ENCODE results near the gene BTLA.

DNA sequence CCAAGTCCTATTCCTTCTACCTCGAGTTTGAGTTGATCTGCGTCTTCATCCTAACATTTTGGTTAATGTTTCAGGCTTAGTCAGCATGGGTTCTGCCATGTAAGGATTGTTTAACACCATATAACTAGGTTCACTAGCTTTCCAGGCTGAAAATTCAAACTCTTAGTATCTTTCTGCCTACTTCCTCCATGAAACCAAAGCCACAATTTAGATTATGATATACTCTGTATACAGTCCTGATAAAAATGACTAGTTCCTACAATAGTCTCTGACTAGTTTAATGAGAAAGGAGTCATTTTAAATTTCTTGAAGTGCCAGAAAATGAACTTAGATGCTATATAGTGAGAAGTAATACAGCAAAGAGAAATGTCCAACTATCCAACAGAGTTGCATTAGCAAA is 6.6 kb upstream of the BTLA start:
- TF ChIP-seq, protein P1, sequence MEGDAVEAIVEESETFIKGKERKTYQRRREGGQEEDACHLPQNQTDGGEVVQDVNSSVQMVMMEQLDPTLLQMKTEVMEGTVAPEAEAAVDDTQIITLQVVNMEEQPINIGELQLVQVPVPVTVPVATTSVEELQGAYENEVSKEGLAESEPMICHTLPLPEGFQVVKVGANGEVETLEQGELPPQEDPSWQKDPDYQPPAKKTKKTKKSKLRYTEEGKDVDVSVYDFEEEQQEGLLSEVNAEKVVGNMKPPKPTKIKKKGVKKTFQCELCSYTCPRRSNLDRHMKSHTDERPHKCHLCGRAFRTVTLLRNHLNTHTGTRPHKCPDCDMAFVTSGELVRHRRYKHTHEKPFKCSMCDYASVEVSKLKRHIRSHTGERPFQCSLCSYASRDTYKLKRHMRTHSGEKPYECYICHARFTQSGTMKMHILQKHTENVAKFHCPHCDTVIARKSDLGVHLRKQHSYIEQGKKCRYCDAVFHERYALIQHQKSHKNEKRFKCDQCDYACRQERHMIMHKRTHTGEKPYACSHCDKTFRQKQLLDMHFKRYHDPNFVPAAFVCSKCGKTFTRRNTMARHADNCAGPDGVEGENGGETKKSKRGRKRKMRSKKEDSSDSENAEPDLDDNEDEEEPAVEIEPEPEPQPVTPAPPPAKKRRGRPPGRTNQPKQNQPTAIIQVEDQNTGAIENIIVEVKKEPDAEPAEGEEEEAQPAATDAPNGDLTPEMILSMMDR (CRISPR knock-in tag; IDR thresholded peaks at IDR 0.05) = no peak
- no peak for TF ChIP-seq ZKSCAN1 (IDR thresholded peaks at IDR 0.05; ENCODE audit: low read length)
- TF ChIP-seq NCOR1 (IDR thresholded peaks at IDR 0.05; ENCODE audit: borderline replicate concordance, low read length) = no peak
- no peak for TF ChIP-seq ELF4 (CRISPR knock-in tag; IDR thresholded peaks at IDR 0.05; ENCODE audit: borderline replicate concordance)

Data from HepG2 (cell line).